Neural cell (in vitro differentiated cells): Measurements from ENCODE around the gene C20orf202. TPM values are rescaled to one million over a fixed set of nuclear protein-coding genes. Genes with fewer than 3 reads are reported as not detected.

ENCODE experiments used
- H2AFZ ChIP-seq: fragments of 200-600, 300-800 bp; sonication (generic), shearing (Covaris generic); 2 replicates; pipeline ENCODE4 v1.6.0; 2014; ENCODE audit warnings: low read depth, mild to moderate bottlenecking, antibody characterized with exemption, low read length, moderate library complexity
- H3F3A ChIP-seq: fragments of 200-600 bp; shearing (Covaris generic); 2 replicates; pipeline ENCODE4 v1.6.1; 2016; ENCODE audit warnings: mild to moderate bottlenecking, moderate library complexity, mixed read lengths, antibody characterized with exemption, low read length; ENCODE audit not compliant: insufficient read depth, poor library complexity, severe bottlenecking
- H3K27ac ChIP-seq: fragments of 200-600, 300-800 bp; sonication (generic), shearing (Covaris generic); 2 replicates; pipeline ENCODE4 v1.5.1; 2014; ENCODE audit warnings: mild to moderate bottlenecking, low read length, moderate library complexity
- H3K27me3 ChIP-seq: fragments of 300-800, 200-600 bp; sonication (generic), shearing (Covaris generic); 2 replicates; pipeline ENCODE4 v1.6.0; 2014; ENCODE audit warnings: mild to moderate bottlenecking, low read depth, low read length, moderate library complexity; ENCODE audit not compliant: insufficient read depth
- H3K36me3 ChIP-seq: fragments of 300-800, 200-600 bp; sonication (generic), shearing (Covaris generic); 2 replicates; pipeline ENCODE4 v1.5.1; 2014; ENCODE audit warnings: mild to moderate bottlenecking, antibody characterized with exemption, low read length, moderate library complexity; ENCODE audit not compliant: insufficient read depth
- H3K4me2 ChIP-seq: fragments of 300-800, 200-600 bp; sonication (generic), shearing (Covaris generic); 2 replicates; pipeline ENCODE4 v1.6.0; 2014; ENCODE audit warnings: mild to moderate bottlenecking, low read length
- H3K4me3 ChIP-seq: fragments of 300-800, 200-600 bp; sonication (generic), shearing (Covaris generic); 2 replicates; pipeline ENCODE4 v1.5.1; 2014; ENCODE audit warnings: mild to moderate bottlenecking, low read length, moderate library complexity
- H3K79me2 ChIP-seq: fragments of 200-600 bp; shearing (Covaris generic); replicated peaks from 2 replicates; pipeline ENCODE4 v1.6.0; 2014; ENCODE audit warnings: mild to moderate bottlenecking, low read length, moderate library complexity; ENCODE audit not compliant: insufficient read depth
- H3K9ac ChIP-seq: fragments of 300-800, 200-600 bp; sonication (generic), shearing (Covaris generic); 2 replicates; pipeline ENCODE4 v1.6.1; 2016; ENCODE audit warnings: mild to moderate bottlenecking, low read length, mixed read lengths
- H3K9me2 ChIP-seq: fragments of 200-600 bp; shearing (Covaris generic); 2 replicates; pipeline ENCODE4 v1.6.1; 2016; ENCODE audit warnings: mild to moderate bottlenecking, low read length, mixed read lengths; ENCODE audit not compliant: insufficient read depth
- H3K9me3 ChIP-seq: fragments of 200-600, 300-800 bp; sonication (generic), shearing (Covaris generic); 2 replicates; pipeline ENCODE4 v1.6.1; 2016; ENCODE audit warnings: mild to moderate bottlenecking, mixed run types, low read length, moderate library complexity, mixed read lengths
- H4K20me1 ChIP-seq: fragments of 200-600 bp; shearing (Covaris generic); 2 replicates; pipeline ENCODE4 v1.6.1; 2016; ENCODE audit warnings: mild to moderate bottlenecking, mixed run types; ENCODE audit not compliant: insufficient read depth
- EP300 ChIP-seq: fragments of 450-650 bp; conservative IDR thresholded peaks from 2 replicates; pipeline ENCODE4 v1.6.1; 2014; ENCODE audit warnings: antibody characterized with exemption, mild to moderate bottlenecking, moderate library complexity; ENCODE audit not compliant: poor library complexity, severe bottlenecking
- EZH2 ChIP-seq: fragments of 200-600, 300-800 bp; shearing (Covaris generic), sonication (generic); IDR thresholded peaks from 2 replicates; pipeline ENCODE4 v1.6.1; 2014; ENCODE audit warnings: antibody characterized with exemption, low read length, borderline replicate concordance, mild to moderate bottlenecking; ENCODE audit not compliant: insufficient read depth, poor library complexity, severe bottlenecking
- MXI1 ChIP-seq: fragments of 450-650 bp; conservative IDR thresholded peaks from 2 replicates; pipeline ENCODE4 v1.6.1; 2014; ENCODE audit warnings: antibody characterized with exemption, mild to moderate bottlenecking; ENCODE audit not compliant: poor library complexity, severe bottlenecking
- POLR2AphosphoS5 ChIP-seq: IDR thresholded peaks from 2 replicates; pipeline ENCODE4 v1.6.1; 2012
- RAD21 ChIP-seq: fragments of 450-650 bp; conservative IDR thresholded peaks from 2 replicates; pipeline ENCODE4 v1.6.1; 2014; ENCODE audit warnings: antibody characterized with exemption, mild to moderate bottlenecking, moderate library complexity
- SMC3 ChIP-seq: fragments of 450-650 bp; conservative IDR thresholded peaks from 2 replicates; pipeline ENCODE4 v1.6.1; 2014; ENCODE audit warnings: antibody characterized with exemption, mild to moderate bottlenecking, moderate library complexity; ENCODE audit not compliant: poor library complexity
- TAF1 ChIP-seq: IDR thresholded peaks from 2 replicates; pipeline ENCODE4 v1.6.1; 2012; ENCODE audit warnings: low read depth
- polyA plus RNA-seq: library from polyadenylated mRNA; depleted of rRNA; stranded (reverse); fragments of >200 nt; gene quantifications from 2 replicates; pipeline ENCODE4 v1.2.3, GENCODE V29; 2014
- TF ChIP-seq, protein P1 (sequence below): IDR thresholded peaks from 2 replicates; pipeline ENCODE4 v1.6.1; 2012; ENCODE audit warnings: borderline replicate concordance
- TF ChIP-seq, protein P2 (sequence below): fragments of 450-650 bp; IDR thresholded peaks from 2 replicates; pipeline ENCODE4 v1.5.1; 2014; ENCODE audit warnings: antibody characterized with exemption, mild to moderate bottlenecking, moderate library complexity; ENCODE audit not compliant: poor library complexity, severe bottlenecking

Gene C20orf202
- polyA plus RNA-seq, 1 donor from 2014 or later: 0.62 TPM

DNA sequence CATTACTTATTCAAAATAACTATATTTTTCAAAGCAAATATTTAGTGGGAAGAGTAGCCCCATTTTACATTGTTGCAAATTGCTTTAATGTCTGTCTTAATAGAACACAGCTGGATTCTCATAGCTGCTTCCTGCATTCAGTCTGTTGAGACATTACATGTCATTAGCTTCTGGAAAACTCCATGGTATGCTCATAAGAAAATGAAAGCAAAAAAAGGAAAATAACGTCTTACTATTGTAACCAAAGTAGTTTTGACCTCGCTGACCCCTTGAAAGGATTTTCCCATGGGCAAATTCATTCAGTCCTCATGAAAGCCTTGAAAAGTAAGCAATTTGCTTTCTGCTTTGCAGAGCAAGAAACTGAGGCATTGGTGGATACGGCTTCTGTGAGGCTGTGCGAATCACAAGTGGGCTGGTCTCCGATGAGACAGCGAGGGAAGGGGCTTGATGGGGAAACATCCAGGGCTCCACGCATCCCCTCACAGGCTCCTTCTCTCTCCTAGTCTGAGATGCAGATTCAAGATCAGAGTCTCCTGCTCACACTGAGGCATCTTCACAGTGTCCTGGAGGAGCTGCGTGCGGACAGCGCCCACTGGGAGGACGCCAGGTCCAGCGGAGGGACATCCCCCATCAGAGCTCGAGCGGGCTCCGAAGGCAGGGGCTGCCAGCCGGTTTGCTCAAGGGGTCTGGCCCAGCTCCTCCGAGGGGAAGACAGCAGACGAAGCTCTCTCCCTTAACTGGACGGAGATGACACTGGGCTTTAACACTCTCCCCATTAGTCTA lies 3.3 kb downstream of the C20orf202 start:
- no peaks in the 10 kb centered on the region for H3K9me3 ChIP-seq
- no peak overlapping the region for H3K27ac ChIP-seq
- no peak overlapping the region for H3K9ac ChIP-seq
- no peak overlapping the region for H3K4me2 ChIP-seq
- H3K9me2 ChIP-seq: no peaks in the 10 kb centered on the region
- H4K20me1 ChIP-seq: no peaks in the 10 kb centered on the region
- H3K79me2 ChIP-seq: no peaks in the 10 kb centered on the region
- H3K27me3 ChIP-seq: no peaks in the 10 kb centered on the region
- TF ChIP-seq, protein P1, sequence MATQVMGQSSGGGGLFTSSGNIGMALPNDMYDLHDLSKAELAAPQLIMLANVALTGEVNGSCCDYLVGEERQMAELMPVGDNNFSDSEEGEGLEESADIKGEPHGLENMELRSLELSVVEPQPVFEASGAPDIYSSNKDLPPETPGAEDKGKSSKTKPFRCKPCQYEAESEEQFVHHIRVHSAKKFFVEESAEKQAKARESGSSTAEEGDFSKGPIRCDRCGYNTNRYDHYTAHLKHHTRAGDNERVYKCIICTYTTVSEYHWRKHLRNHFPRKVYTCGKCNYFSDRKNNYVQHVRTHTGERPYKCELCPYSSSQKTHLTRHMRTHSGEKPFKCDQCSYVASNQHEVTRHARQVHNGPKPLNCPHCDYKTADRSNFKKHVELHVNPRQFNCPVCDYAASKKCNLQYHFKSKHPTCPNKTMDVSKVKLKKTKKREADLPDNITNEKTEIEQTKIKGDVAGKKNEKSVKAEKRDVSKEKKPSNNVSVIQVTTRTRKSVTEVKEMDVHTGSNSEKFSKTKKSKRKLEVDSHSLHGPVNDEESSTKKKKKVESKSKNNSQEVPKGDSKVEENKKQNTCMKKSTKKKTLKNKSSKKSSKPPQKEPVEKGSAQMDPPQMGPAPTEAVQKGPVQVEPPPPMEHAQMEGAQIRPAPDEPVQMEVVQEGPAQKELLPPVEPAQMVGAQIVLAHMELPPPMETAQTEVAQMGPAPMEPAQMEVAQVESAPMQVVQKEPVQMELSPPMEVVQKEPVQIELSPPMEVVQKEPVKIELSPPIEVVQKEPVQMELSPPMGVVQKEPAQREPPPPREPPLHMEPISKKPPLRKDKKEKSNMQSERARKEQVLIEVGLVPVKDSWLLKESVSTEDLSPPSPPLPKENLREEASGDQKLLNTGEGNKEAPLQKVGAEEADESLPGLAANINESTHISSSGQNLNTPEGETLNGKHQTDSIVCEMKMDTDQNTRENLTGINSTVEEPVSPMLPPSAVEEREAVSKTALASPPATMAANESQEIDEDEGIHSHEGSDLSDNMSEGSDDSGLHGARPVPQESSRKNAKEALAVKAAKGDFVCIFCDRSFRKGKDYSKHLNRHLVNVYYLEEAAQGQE: no peak
- TF ChIP-seq TAF1: no peak
- TF ChIP-seq EP300: no peak
- TF ChIP-seq, protein P2, sequence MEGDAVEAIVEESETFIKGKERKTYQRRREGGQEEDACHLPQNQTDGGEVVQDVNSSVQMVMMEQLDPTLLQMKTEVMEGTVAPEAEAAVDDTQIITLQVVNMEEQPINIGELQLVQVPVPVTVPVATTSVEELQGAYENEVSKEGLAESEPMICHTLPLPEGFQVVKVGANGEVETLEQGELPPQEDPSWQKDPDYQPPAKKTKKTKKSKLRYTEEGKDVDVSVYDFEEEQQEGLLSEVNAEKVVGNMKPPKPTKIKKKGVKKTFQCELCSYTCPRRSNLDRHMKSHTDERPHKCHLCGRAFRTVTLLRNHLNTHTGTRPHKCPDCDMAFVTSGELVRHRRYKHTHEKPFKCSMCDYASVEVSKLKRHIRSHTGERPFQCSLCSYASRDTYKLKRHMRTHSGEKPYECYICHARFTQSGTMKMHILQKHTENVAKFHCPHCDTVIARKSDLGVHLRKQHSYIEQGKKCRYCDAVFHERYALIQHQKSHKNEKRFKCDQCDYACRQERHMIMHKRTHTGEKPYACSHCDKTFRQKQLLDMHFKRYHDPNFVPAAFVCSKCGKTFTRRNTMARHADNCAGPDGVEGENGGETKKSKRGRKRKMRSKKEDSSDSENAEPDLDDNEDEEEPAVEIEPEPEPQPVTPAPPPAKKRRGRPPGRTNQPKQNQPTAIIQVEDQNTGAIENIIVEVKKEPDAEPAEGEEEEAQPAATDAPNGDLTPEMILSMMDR: no peak
- TF ChIP-seq RAD21: no peak
- TF ChIP-seq MXI1: no peak
- no peak for TF ChIP-seq SMC3
- TF ChIP-seq POLR2AphosphoS5: no peak
- no peaks in the 10 kb centered on the region for H3F3A ChIP-seq
- H3K4me3 ChIP-seq: no peak overlapping the region
- no peaks in the 10 kb centered on the region for H3K36me3 ChIP-seq
- H2AFZ ChIP-seq: no peak overlapping the region

DNA sequence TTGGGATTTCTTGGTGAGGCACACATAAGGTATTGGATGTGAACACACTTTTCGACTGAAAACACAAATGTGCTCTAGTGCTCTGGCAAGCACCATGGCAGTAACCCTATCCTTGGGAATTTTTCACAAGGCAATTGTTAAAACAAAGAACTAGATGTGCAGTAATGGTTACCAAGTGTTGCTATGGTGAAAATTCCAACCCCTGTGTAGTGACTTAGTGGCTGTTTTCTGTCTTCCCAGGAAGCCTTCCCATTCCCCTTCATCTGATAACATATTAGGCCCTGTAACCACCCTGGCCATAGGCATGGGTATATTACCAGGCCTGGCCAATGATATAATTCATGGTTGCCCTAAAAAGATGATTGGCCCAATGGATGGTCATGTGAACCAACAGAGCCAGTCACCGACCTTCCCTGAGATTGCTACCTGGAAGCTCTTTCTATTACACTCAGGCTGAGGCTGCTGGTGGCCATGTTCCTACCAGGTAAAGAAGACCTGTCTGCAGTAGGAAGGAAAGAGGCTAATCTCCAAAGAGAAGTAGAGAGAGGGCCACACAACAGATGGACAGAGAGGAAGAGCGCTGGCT lies 4.1 kb downstream of the C20orf202 start:
- H4K20me1 ChIP-seq: no peaks in the 10 kb centered on the region
- no peaks in the 10 kb centered on the region for H3K9me2 ChIP-seq
- H3K4me3 ChIP-seq: no peak overlapping the region
- no peaks in the 10 kb centered on the region for H3K27me3 ChIP-seq
- no peaks in the 10 kb centered on the region for H3K79me2 ChIP-seq
- no peaks in the 10 kb centered on the region for H3K9me3 ChIP-seq
- H2AFZ ChIP-seq: no peak overlapping the region
- no peak for TF ChIP-seq MXI1
- TF ChIP-seq SMC3: no peak
- TF ChIP-seq EZH2: no peak
- TF ChIP-seq RAD21: no peak
- TF ChIP-seq, protein P1: no peak
- TF ChIP-seq EP300: no peak
- TF ChIP-seq POLR2AphosphoS5: no peak
- no peak for TF ChIP-seq TAF1
- TF ChIP-seq, protein P2: no peak
- H3K27ac ChIP-seq: no peak overlapping the region
- H3K4me2 ChIP-seq: no peak overlapping the region
- H3F3A ChIP-seq: no peaks in the 10 kb centered on the region
- no peak overlapping the region for H3K9ac ChIP-seq
- no peaks in the 10 kb centered on the region for H3K36me3 ChIP-seq
